GM18526 (cell line): ENCODE data around the gene LMO1.

Experiments used
- POLR2A ChIP-seq: IDR thresholded peaks from 3 replicates; pipeline ENCODE4 v1.6.1; 2011; ENCODE audit not compliant: insufficient read length; ENCODE audit errors: extremely low read depth

LMO1 gene

DNA sequence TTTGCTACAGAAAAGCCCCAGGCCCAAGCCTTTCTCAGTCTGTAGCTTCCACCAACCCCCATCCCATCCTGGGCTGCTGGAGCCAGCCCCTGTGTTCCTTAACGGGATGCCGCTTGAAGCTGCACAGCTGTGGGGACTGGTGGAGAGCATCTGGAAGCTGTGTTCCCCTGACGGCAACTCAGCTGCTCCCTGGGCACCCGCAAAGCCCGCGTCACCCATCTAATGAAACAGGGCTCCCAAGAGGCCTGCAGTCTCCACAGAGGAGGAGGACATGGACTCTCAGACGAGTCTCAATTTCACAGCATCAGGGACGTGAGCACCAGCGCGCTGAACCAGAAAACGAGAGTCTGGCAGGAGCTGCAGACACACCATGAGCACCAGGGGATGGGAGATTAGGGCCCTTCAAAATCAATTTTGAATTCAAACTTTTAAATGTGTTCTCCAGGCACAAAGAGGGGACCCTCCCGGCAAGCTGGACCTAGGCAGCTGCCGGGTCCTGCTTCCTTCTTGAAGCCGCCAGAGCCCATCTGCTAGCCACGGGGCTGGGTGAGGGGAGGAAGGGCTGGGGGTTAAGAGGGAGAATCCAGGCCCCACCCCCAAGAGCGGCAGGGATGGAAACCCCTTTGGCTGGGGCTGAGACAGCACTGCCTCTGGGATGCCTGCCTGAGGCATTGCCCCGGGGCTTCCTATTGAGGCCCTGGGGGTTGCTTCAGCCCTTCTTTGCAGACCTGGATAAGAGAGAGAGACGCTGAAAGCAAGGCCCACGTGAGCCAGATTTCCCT, 21.0 kb downstream of the LMO1 start:
- no peak for TF ChIP-seq POLR2A

DNA sequence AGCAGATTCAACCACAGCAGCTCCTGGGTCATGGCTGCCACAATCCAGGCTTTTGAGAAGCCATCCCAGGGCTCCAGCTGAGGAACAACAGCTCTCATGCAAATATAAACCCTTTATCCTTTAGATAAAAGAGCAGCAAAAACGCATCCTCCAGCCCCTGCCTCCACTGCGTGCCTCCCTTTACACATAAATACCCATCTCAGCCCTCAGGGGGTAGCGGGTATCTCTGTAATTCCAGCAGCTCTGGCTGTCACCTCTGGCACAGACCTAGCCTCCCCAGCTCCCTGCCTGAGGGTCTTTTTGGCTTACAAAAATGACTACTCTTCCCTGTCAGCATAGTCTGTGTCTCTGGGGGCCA, 21.6 kb downstream of the LMO1 start:
- TF ChIP-seq POLR2A = no peak

DNA sequence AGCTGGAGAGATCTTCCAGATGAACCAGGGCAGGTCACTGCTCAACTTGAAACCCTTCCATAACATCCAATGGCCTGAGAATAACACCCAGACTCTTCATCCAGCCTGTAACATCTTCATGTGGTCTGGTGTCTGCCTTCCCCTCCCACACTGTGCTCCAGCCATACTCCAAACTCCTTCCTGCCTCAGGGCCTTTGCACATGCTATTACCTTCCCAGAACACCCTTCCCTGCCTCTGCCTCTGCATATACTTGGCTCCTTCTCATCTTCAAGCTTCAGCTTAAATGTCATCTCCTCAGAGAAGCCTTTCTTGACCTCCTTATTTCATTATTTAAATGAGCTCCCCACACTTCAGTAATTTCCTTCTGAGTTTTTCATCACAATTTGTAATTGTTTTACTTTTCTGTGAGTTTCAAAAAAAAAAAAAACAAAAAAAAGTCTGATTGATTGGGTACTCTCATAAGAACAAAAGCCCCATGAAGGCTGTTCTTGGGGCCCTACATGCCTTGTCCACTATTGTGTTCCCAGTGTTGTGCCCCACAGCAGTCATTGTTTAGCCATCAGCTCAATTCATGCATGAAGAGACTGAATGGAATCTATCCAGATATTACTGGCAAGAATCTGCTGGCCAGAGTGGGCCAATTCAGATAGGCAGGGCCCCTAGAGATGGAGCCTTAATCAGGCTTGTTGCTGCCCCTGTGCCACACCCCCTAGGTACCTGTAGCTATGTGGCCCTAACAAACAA, 22.1 kb downstream of the LMO1 start:
- TF ChIP-seq POLR2A = no peak

DNA sequence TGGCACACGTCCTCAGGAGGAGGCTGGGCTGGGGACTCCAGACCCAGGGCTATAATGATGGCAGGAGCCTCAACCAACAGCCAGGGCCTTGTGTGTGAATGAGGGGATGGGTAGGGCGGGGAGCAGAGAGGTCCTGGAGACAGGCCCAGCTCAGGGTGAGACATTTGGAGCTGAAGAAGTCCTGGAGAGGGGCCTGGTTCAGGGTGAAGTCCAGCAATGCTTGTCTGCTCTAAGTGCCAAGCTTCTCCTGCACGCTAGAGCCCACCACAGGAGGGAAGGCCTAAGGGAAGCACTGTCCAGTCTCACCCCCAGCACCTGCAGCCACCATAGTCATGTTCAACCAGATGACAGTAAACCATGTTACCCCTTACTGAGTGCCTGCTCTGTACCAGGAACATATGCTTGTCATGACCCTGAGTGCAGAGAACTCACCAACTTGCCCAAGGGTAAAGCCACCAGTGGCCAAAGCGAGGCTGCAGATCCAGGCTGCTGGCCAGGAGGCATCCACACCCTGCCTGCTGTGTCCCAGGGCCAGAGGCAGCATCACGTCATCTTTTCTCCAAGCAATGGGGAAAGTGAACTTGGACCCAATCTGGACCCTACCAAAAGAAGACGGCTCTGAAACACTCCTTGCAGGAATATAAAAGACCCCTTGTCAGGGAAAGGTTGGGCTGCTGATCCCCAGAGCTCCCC, 24.0 kb downstream of the LMO1 start:
- no peak for TF ChIP-seq POLR2A

DNA sequence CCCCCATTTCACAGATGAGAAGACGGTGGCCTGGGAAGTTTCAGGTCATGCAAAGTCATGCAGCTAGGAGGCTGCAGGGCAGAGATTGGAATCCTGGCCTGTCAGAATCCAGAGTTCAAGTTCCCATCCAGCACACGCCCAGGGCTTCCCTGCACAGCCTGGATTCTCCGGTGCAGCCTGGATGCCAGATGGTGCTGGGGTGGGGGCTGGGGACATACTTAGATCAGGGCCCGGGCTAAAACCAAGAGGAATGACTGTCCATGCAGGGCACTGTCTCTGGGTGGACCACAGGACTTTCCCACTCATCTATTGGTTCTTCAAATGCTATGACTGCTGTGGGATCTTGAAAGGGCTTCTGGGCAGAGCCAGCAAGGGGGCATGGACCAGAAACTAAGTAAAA, 24.6 kb downstream of the LMO1 start:
- no peak for TF ChIP-seq POLR2A

DNA sequence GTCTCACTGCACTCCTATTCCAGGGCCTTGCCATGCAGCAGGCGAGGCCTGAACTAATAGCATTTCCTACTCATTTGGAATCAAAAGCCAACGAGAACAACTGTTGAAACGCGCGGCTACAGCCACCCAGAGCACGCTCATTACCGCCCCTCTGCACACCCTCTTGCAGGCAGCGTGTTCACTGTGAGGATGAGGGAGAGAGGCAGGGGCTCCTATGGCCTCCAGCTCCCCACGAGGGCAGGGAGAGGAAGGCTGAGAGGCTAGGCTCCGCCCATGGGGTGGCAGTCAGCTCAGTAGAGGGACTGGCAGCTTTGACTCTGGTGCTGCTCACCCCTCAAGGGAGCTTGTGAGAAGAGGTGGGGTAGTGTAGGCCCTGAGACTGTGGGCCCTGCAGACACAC, 26.2 kb downstream of the LMO1 start:
- TF ChIP-seq POLR2A = no peak

DNA sequence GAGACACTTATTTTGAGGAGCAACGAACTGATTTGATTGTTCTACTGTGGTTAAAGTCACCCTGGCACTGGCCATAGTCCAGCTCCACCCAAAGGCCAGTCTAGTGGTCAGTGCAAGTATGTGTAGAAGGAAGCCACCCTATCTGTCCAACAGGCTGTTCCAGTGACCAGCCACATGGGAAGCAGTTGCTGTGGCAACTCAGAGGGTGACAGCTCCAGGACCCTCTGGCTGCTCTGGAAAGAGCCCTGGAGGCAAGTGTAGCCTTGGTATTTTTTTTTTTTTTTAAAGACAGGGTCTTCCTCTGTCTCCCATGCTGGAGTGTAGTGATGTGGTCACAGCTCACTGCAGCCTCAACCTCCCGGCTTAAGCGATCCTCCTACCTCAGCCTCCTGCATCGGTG, 27.8 kb downstream of the LMO1 start:
- TF ChIP-seq POLR2A = no peak

DNA sequence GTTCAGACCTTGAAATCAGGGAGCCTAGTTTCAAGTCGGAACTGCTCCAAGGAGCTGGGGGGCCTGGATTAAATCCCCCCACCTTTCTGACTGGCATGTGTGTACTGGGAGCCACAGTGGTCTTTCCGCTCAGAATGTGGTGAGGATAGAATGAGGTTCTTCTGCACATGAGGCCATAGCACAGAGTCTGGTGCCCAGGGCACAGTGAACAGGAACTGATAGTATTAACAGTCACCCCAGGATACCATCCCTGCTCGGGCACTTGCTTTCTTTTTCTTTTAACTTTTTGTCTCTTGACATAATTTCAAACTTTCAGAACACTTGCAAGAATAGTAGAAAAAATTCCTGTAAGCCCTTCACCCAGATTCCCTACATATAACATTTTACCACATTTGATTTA, 28.8 kb downstream of the LMO1 start:
- no peak for TF ChIP-seq POLR2A

DNA sequence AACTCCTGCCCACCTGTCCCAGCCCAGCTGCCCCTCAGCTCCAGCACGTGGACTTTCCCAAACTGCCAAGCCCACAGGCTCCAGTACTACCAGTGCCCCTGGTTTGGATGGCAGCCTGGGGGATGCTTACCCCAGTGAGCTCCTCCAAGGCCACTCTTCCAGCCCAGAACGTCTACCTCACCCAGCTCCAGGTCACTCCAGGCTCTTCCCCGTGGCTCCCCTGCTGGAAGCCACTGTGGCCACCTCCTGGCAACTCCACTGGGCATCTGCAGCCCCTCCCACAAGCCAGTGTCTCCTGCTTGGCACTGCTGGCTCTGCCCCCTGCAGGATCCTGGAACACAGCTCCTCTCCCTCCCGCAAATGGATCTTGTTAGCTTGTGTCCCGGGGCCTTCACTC, 29.3 kb downstream of the LMO1 start:
- no peak for TF ChIP-seq POLR2A

DNA sequence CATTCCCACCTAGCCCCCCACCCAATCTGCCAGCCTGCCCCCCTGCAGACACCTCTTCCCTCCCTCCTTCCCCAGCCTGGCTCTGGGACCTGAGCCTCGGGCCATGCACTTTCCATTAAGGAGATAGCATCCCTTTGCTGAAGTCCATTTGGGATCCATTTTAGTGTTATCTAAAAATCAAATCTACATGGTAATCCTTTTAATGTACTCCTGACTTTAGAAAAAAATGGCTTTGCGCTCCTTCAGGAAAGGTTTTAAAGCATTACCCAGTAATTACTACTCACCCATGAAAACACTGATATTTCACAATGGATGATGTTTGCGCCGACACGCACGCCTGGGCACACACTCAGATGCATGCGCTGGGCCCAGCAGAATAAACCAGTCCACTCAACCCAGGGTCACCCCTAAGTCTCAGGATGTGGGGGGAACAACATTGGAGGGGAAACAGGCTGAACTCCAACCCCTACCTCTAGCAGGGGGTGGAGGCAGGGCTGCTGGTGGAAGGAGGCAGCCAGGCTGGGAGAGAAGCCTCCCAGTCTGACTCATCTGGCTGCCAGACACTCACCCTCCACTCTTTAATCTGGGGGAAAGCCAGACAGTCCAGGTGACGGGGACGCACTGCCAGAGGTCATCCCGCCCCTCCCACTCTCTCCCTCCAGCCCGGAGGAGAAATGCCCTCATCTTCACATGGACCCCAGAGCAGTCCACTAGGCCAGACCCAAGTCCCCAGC, 29.8 kb downstream of the LMO1 start:
- TF ChIP-seq POLR2A = no peak

DNA sequence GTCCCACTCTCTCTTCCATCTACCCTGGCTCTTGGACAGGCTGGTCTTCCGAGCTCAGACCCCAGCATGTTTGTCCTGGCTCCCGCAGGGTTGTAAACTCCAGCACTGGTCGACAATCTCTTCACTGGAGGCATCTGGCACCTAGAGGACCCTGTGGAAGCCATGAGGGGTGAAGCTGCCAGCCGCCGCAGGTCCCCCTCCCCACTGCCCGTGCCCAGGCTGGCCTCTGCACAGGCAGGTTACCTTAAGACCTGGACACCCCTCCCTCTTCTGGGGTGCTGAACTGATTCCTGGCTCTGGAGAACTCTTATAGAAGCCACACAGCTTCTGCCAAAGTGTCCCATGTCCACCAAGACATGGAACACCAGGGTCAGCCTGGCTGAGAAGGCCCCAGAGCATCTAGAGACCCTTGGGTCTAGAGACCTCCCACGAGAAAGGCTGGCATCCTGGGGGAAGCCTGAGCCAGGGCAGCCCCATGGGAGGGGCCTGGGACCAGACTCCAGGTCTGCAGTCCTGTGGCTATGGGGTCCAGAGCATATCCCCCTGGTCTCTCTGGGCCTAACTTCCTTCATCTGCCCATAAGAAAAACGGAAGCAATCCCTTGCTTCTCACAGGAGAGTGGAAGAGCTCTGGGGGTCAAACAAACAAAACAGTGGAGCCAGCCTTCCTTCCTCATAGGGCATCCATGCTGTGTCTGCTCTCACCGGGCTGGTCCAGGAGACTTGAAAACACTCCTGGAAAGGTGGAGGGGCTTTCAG, 30.6 kb downstream of the LMO1 start:
- no peak for TF ChIP-seq POLR2A

DNA sequence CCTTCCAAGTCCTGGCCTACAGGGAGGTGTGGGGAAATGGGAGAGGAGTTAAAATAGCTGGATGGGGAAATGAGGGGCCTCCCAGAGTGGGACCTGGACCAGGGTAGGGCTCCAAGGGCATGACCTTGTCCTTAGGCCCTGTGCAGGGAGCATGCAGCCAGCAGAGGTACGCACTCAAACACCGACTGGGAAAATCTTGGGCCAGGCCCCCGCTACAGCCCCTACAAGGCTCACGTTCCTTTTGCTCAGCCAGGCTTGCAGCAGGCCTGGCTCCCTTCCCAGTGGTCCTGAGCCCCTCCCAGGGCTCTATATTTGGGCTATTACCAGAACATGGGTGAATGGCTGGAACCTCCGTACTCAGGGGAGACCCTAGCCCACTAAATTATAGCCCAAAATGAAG, 31.3 kb downstream of the LMO1 start:
- no peak for TF ChIP-seq POLR2A

DNA sequence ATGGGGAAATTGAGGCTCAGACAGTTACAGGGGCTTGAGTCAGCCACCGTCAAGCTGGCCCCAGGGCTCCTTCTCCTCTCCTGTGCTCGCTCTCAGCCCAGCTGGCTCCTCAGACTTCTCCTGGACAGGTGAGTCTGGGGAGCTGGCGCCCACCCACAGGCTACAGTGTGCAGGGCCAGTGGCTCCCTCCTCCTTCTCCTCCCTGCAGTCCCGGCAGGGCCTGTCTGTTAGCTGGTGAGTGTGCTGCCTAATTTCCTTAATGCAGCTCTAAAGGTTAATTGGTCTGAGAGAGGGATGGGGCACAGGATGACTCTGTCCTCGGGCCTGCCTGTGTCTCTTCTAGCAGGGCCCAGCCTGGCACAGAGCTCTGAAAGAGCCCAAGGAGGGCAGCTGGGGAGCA, 31.7 kb downstream of the LMO1 start:
- no peak for TF ChIP-seq POLR2A

DNA sequence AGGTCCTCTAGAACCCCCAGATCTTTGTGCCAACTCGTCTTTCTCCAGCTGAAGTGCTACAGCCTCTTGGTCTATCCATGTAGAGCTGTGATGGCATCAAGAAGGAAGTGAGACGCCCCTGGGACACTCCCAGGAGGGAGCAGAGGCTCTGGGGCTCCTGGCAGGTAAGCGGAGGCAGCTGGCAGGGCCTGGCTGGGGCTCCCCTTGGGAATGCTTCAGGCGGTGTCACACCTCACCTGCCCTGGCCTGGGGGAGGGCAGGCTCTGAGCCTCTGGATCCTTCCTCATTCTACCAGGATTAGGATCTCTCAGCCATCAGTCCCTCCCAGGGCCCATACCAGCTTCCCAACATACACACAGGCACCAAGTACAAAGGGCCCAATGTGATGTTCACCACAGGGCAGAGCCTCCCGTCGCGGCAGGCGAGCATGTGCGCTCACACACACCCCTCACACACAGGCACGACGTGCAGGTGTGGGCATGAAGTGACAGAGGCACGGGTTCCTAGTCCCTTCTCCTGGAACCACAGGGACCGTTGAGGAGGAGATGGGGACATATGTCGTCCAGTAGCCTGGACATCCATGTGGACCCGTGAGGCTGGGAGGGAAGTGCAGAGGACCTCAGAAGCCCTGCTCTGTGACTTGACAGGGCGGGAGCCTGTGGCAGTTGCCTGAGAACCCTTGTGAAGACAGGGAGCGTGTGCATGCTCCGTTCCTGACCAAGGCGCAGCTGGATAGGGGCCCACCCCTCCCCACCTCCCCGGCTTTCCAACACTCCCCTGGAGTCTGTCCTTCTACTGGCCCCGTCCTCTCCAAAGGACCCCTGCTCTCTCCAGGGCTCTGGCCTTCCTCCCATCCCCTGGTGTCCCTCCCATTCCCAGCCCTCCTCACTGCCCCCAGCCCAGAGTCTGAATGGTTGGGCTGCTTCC, 32.5 kb downstream of the LMO1 start:
- no peak for TF ChIP-seq POLR2A
